PC-9 (cell line): Measurements from ENCODE around the gene IL2RA. TPM values are rescaled to one million over a fixed set of nuclear protein-coding genes. Genes with fewer than 3 reads are reported as not detected.

Experiments used
- BruUV-seq: library from RNA; stranded (reverse); fragments of 400-500 nt; replicated peaks from 2 replicates; lab custom pipeline; 2021; lab: Mats Ljungman, UMichigan
- CTCF ChIA-PET: fragments of 300-600 bp; sonication (Branson Sonifier 250); formaldehyde crosslinking; loops from one replicate; lab custom pipeline; 2022; ENCODE audit warnings: antibody characterized with exemption; lab: Charles Lee
- POLR2A ChIA-PET: fragments of 300-600 bp; sonication (Branson Sonifier 250); formaldehyde crosslinking; loops from one replicate; lab custom pipeline; 2022; ENCODE audit warnings: antibody characterized with exemption; ENCODE audit not compliant: unreplicated experiment; lab: Charles Lee
- DNase-seq, 2 experiments: peaks; one replicate each; pipeline versions ENCODE4 v3.0.0 to v3.0.0-alpha.2; 2015 to 2022; ENCODE audit warnings: mixed read lengths in 1 of 2
- H2AFZ ChIP-seq: fragments of 200-600 bp; sonication (generic); 2 replicates; pipeline ENCODE4 v1.8.1; 2017; ENCODE audit warnings: antibody characterized with exemption
- H3F3A ChIP-seq: fragments of 200-600 bp; sonication (generic); 2 replicates; pipeline ENCODE4 v1.8.1; 2017; ENCODE audit warnings: antibody characterized with exemption, mild to moderate bottlenecking, low read depth; ENCODE audit not compliant: insufficient read depth
- H3K27ac ChIP-seq: fragments of 200-600 bp; sonication (generic); 2 replicates; pipeline ENCODE4 v1.6.1; 2016; ENCODE audit warnings: mixed run types
- H3K27me3 ChIP-seq: fragments of 200-600 bp; sonication (generic); 2 replicates; pipeline ENCODE4 v1.6.1; 2016; ENCODE audit warnings: low read depth, mixed run types; ENCODE audit not compliant: insufficient read depth
- H3K36me3 ChIP-seq: fragments of 200-600 bp; sonication (generic); 2 replicates; pipeline ENCODE4 v1.6.1; 2016; ENCODE audit warnings: low read depth, mixed run types
- H3K4me1 ChIP-seq: fragments of 200-600 bp; sonication (generic); replicated peaks from 2 replicates; pipeline ENCODE4 v1.6.1; 2016; ENCODE audit warnings: mixed run types; ENCODE audit not compliant: insufficient read depth
- H3K4me2 ChIP-seq: fragments of 200-600 bp; sonication (generic); 2 replicates; pipeline ENCODE4 v1.6.1; 2017; ENCODE audit warnings: mixed run types
- H3K4me3 ChIP-seq: fragments of 200-600 bp; sonication (generic); 2 replicates; pipeline ENCODE4 v1.6.1; 2016; ENCODE audit warnings: mixed run types
- H3K79me2 ChIP-seq: fragments of 200-600 bp; sonication (generic); 2 replicates; pipeline ENCODE4 v1.6.1; 2017; ENCODE audit warnings: low read depth, mixed run types
- H3K9me2 ChIP-seq: fragments of 200-600 bp; sonication (generic); 2 replicates; pipeline ENCODE4 v1.8.1; 2017; ENCODE audit warnings: mild to moderate bottlenecking; ENCODE audit not compliant: insufficient read depth
- H3K9me3 ChIP-seq: fragments of 200-600 bp; sonication (generic); 2 replicates; pipeline ENCODE4 v1.8.1; 2016; ENCODE audit warnings: low read depth; ENCODE audit not compliant: insufficient read depth
- H4K20me1 ChIP-seq: fragments of 200-600 bp; sonication (generic); 2 replicates; pipeline ENCODE4 v1.8.1; 2017; ENCODE audit not compliant: insufficient read depth
- CTCF ChIP-seq: fragments of 200-600 bp; sonication (generic); conservative IDR thresholded peaks from 2 replicates; pipeline ENCODE4 v1.6.1; 2017; ENCODE audit warnings: mixed run types, antibody characterized with exemption, mild to moderate bottlenecking, moderate library complexity
- EZH2 ChIP-seq: fragments of 200-600 bp; sonication (generic); IDR thresholded peaks from 2 replicates; pipeline ENCODE4 v1.8.0; 2017; ENCODE audit warnings: antibody characterized with exemption, low read depth
- intact Hi-C: fragments of 100-400 bp; cut with micrococcal nuclease; formaldehyde crosslinking; loops from one replicate; pipeline ENCODE4 v1.10.0; 2022; ENCODE audit not compliant: unreplicated experiment
- total RNA-seq: library from RNA; stranded (reverse); gene quantifications from 2 replicates; pipeline ENCODE4 v1.2.3, GENCODE V29; 2021

The IL2RA gene
- total RNA-seq, 1 experiment from 2014 or later = not detected

- no peaks in the 10 kb centered on the region for H3K27me3 ChIP-seq
Measured at GRCh38 chr10:6053816-6054631, 8.1 kb downstream of the IL2RA start.

GRCh38 chr10:6053303-6053702 lies 8.9 kb downstream of the IL2RA start:
- Histone ChIP-seq H2AFZ (peak overlapping the region; percentile 75; the same call in 1 of the 2 replicates), H4K20me1 (no peaks in the 10 kb centered on the region), H3K27me3 (no peaks in the 10 kb centered on the region), H3K9me3 (no peaks in the 10 kb centered on the region), H3K27ac (peak overlapping the region; percentile 71), H3K4me1 (peaks cover 22% of the 10 kb centered on the region), H3F3A (peaks cover 17% of the 10 kb centered on the region; the same call in 1 of the 2 replicates), H3K9me2 (no peaks in the 10 kb centered on the region), H3K36me3 (no peaks in the 10 kb centered on the region), H3K4me2 (peak overlapping the region; percentile 71), H3K79me2 (no peaks in the 10 kb centered on the region), H3K4me3 (peak overlapping the region; percentile 47; the same call in 1 of the 2 replicates)
- TF ChIP-seq CTCF (no peak), EZH2 (no peak)
- no TSS peak for BruUV-seq
- DNase-seq = no peak
- POLR2A ChIA-PET = no interaction called here
- CTCF ChIA-PET = interaction anchor here (0.6 to 0.9 kb wide), 2 partner anchors 15 to 33 kb away, joined by 3 to 4 read pairs; no protein-coding TSS in a partner anchor
- intact Hi-C loops = loop anchor here (2.0 kb wide), 1 partner anchor 39 kb away; no protein-coding TSS in a partner anchor

More at GRCh38 chr10:6053816-6054631, 8.1 kb downstream of the IL2RA start:
- Histone ChIP-seq H3K9me3 (no peaks in the 10 kb centered on the region), H3K9me2 (no peaks in the 10 kb centered on the region), H3K4me2 (peak overlapping the region; percentile 13; the same call in 1 of the 2 replicates), H4K20me1 (no peaks in the 10 kb centered on the region), H3K4me1 (peaks cover 22% of the 10 kb centered on the region), H3K36me3 (no peaks in the 10 kb centered on the region), H3F3A (peaks cover 17% of the 10 kb centered on the region; the same call in 1 of the 2 replicates), H2AFZ (no peak overlapping the region), H3K4me3 (no peak overlapping the region), H3K79me2 (no peaks in the 10 kb centered on the region), H3K27ac (no peak overlapping the region)
- DNase-seq = peak in 1 of 2 experiments; percentile 31
- BruUV-seq = no TSS peak
- intact Hi-C loops = loop anchor here (2.0 kb wide), 1 partner anchor 39 kb away; no protein-coding TSS in a partner anchor
- CTCF ChIA-PET = interaction anchor here (0.6 to 0.9 kb wide), 3 partner anchors 14 to 366 kb away, joined by 3 to 4 read pairs (median 4); no protein-coding TSS in a partner anchor
- TF ChIP-seq CTCF = no peak
- TF ChIP-seq EZH2 = no peak
- POLR2A ChIA-PET = interaction anchor here (0.6 kb wide), 1 partner anchor 36 kb away, joined by 3 read pairs; no protein-coding TSS in a partner anchor
